HL-60 (cell line): ENCODE measurements around the gene MAGI2.

Source experiments
- DNase-seq, 2 experiments: peaks; one replicate each; pipeline ENCODE4 v3.0.0-alpha.2; 2010 to 2020; ENCODE audit warnings: low read depth in 1 of 2, low spot score in 1 of 2
- H3K27ac ChIP-seq: fragments of 250-450 bp; sonication (Bioruptor Pico); replicated peaks from 2 replicates; pipeline ENCODE4 v1.5.1; 2020; ENCODE audit warnings: mild to moderate bottlenecking, moderate library complexity
- H3K27me3 ChIP-seq: fragments of 250-450 bp; sonication (Bioruptor Pico); 2 replicates; pipeline ENCODE4 v1.5.1; 2021; ENCODE audit warnings: mild to moderate bottlenecking, moderate library complexity; ENCODE audit not compliant: insufficient read depth, poor library complexity, severe bottlenecking
- H3K4me3 ChIP-seq: replicated peaks from 2 replicates; pipeline ENCODE4 v1.5.1; 2011; ENCODE audit warnings: mild to moderate bottlenecking, control low read depth, low read length; ENCODE audit not compliant: insufficient read depth
- GABPA ChIP-seq: IDR thresholded peaks from 2 replicates; pipeline ENCODE4 v1.6.1; 2012; ENCODE audit warnings: low read depth
- POLR2AphosphoS5 ChIP-seq: IDR thresholded peaks from 2 replicates; pipeline ENCODE4 v1.6.1; 2012; ENCODE audit warnings: low read depth
- SPI1 ChIP-seq: IDR thresholded peaks from 2 replicates; pipeline ENCODE4 v1.6.1; 2012; ENCODE audit warnings: low read depth, mild to moderate bottlenecking, borderline replicate concordance
- TF ChIP-seq, protein P1 (sequence below): IDR thresholded peaks from one replicate; pipeline ENCODE4 v1.5.1; 2011; ENCODE audit warnings: low read length, control low read depth, inconsistent platforms; ENCODE audit not compliant: insufficient read depth
- TF ChIP-seq, protein P2 (sequence below): IDR thresholded peaks from 2 replicates; pipeline ENCODE4 v1.6.1; 2012; ENCODE audit warnings: low read depth; ENCODE audit not compliant: insufficient replicate concordance

Gene MAGI2

DNA sequence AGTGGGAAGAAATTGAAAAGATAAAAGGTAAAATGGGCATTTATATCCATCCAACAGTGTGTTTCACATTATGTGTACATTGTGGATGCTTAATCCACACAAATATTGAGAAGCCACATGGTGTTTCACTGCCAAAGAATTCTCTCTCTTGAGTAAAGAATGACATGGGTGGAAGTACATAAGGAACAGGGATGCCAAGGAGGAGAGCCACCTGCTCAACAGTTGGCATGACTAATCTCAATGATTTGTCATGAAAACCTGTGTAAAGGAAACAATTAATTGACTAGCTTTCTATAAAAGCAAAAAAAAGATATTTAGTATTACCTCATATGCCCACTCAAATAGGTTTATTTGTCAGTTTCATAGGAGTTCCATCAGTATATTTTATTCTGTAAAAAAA lies 43.1 kb downstream of the MAGI2 start:
- H3K27ac ChIP-seq: no peak overlapping the region
- TF ChIP-seq POLR2AphosphoS5 (no peak), GABPA (no peak)
- H3K27me3 ChIP-seq: no peaks in the 10 kb centered on the region
- H3K4me3 ChIP-seq: no peak overlapping the region
- no peak for DNase-seq

DNA sequence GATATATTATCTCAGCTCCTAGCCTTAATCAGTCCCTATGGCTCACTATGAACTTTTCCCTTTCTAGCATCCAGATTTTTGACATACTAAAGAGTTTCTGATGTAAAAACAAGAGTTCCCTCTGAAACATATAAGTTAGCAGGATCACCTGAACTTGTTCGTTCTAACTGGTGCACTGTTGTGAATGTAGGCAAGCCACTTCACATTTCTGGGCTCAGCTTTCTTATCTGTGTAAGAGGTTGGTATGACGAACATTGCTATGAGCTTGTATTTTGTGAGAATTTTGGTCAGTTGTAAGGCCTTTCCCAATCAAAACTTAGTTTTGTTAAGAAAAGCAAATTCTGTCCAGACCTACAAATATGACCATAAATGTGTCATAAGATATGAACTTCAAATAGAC lies 46.1 kb downstream of the MAGI2 start:
- no peaks in the 10 kb centered on the region for H3K27me3 ChIP-seq
- H3K27ac ChIP-seq: no peak overlapping the region
- H3K4me3 ChIP-seq: no peak overlapping the region
- DNase-seq: no peak
- TF ChIP-seq SPI1: no peak
- TF ChIP-seq GABPA: no peak
- TF ChIP-seq, protein P1, sequence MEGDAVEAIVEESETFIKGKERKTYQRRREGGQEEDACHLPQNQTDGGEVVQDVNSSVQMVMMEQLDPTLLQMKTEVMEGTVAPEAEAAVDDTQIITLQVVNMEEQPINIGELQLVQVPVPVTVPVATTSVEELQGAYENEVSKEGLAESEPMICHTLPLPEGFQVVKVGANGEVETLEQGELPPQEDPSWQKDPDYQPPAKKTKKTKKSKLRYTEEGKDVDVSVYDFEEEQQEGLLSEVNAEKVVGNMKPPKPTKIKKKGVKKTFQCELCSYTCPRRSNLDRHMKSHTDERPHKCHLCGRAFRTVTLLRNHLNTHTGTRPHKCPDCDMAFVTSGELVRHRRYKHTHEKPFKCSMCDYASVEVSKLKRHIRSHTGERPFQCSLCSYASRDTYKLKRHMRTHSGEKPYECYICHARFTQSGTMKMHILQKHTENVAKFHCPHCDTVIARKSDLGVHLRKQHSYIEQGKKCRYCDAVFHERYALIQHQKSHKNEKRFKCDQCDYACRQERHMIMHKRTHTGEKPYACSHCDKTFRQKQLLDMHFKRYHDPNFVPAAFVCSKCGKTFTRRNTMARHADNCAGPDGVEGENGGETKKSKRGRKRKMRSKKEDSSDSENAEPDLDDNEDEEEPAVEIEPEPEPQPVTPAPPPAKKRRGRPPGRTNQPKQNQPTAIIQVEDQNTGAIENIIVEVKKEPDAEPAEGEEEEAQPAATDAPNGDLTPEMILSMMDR: no peak
- no peak for TF ChIP-seq POLR2AphosphoS5
- TF ChIP-seq, protein P2, sequence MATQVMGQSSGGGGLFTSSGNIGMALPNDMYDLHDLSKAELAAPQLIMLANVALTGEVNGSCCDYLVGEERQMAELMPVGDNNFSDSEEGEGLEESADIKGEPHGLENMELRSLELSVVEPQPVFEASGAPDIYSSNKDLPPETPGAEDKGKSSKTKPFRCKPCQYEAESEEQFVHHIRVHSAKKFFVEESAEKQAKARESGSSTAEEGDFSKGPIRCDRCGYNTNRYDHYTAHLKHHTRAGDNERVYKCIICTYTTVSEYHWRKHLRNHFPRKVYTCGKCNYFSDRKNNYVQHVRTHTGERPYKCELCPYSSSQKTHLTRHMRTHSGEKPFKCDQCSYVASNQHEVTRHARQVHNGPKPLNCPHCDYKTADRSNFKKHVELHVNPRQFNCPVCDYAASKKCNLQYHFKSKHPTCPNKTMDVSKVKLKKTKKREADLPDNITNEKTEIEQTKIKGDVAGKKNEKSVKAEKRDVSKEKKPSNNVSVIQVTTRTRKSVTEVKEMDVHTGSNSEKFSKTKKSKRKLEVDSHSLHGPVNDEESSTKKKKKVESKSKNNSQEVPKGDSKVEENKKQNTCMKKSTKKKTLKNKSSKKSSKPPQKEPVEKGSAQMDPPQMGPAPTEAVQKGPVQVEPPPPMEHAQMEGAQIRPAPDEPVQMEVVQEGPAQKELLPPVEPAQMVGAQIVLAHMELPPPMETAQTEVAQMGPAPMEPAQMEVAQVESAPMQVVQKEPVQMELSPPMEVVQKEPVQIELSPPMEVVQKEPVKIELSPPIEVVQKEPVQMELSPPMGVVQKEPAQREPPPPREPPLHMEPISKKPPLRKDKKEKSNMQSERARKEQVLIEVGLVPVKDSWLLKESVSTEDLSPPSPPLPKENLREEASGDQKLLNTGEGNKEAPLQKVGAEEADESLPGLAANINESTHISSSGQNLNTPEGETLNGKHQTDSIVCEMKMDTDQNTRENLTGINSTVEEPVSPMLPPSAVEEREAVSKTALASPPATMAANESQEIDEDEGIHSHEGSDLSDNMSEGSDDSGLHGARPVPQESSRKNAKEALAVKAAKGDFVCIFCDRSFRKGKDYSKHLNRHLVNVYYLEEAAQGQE: no peak

DNA sequence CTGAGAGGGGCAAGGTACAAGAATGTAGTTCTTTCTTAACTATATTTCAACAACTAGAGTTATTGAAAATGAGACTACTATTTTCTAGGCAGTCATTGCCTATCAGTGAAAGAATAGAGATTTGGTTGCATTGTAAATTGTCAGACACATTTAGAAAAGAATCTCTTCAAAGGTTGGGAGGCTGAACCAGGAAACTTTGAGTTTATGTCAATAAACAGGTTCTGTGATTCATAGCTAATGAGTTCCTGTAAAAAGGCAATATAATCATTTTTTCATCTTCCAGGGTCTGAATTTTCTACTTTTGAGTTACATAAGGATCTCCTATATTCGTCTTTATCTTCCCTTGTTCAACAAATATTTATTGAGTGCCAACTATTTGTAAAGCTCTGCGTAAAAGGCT lies 47.1 kb downstream of the MAGI2 start:
- no peak overlapping the region for H3K27ac ChIP-seq
- no peaks in the 10 kb centered on the region for H3K27me3 ChIP-seq
- H3K4me3 ChIP-seq: no peak overlapping the region
- no peak for DNase-seq
- no peak for TF ChIP-seq POLR2AphosphoS5
- no peak for TF ChIP-seq GABPA
- TF ChIP-seq, protein P1: no peak
- TF ChIP-seq SPI1: no peak
- TF ChIP-seq, protein P2: no peak

DNA sequence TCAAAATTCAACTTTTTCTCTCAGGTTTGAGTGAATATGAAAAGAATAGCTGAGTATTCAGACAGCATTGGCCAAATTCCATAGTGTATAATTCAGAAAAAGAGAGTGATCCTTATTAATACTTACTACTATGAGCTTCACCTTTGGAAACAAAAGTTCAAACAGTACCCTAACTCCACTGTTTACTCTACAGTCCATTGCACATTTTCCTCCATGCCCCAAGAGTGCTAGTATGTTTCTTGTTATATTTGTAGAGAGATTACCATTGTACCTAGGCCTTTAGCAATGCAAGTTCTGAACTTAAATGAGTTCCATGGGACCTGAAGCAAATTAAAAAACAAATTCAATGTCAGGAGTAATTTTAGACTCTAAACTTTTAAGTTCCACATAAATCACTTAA lies 48.1 kb downstream of the MAGI2 start:
- DNase-seq: no peak
- H3K4me3 ChIP-seq: no peak overlapping the region
- H3K27me3 ChIP-seq: no peaks in the 10 kb centered on the region
- no peak overlapping the region for H3K27ac ChIP-seq
- TF ChIP-seq GABPA (no peak), SPI1 (no peak), POLR2AphosphoS5 (no peak)
- TF ChIP-seq, protein P1: no peak
- TF ChIP-seq, protein P2: no peak
